HepG2 (cell line): ENCODE measurements around the gene TAS2R38.

Source experiments
- ASH2L ChIP-seq: fragments of 300-600, 200-600 bp; sonication (generic); IDR thresholded peaks from 2 replicates; pipeline ENCODE4 v1.7.0; 2017; ENCODE audit warnings: low read depth, mild to moderate bottlenecking, moderate library complexity, mixed read lengths, low read length; ENCODE audit not compliant: insufficient read length
- BCL3 ChIP-seq: sonication (generic); formaldehyde crosslinking; IDR thresholded peaks from 2 replicates; pipeline ENCODE4 v1.5.1; 2020; ENCODE audit warnings: mild to moderate bottlenecking, missing genetic modification reagents, moderate library complexity
- CHD4 ChIP-seq: fragments of 200-600 bp; sonication (generic); IDR thresholded peaks from 2 replicates; pipeline ENCODE4 v1.7.0; 2017; ENCODE audit warnings: mild to moderate bottlenecking, low read length, borderline replicate concordance
- HDAC6 ChIP-seq: fragments of 200-600 bp; sonication (generic); IDR thresholded peaks from 2 replicates; pipeline ENCODE4 v1.7.0; 2017; ENCODE audit warnings: mild to moderate bottlenecking, antibody characterized with exemption, low read length, low read depth
- HNRNPLL ChIP-seq: fragments of 200-400 bp; formaldehyde crosslinking; IDR thresholded peaks from 2 replicates; pipeline ENCODE4 v1.6.1; 2017; ENCODE audit warnings: mild to moderate bottlenecking, low read depth, low read length; ENCODE audit not compliant: poor library complexity, severe bottlenecking
- KAT7 ChIP-seq: IDR thresholded peaks from 2 replicates; pipeline ENCODE4 v1.6.1; 2018; ENCODE audit warnings: borderline replicate concordance, missing compliant biosample characterization
- MZF1 ChIP-seq: sonication (generic); formaldehyde crosslinking; IDR thresholded peaks from 2 replicates; pipeline ENCODE4 v1.8.1; 2023; ENCODE audit warnings: mild to moderate bottlenecking, missing genetic modification reagents, borderline replicate concordance
- NR3C1 ChIP-seq: sonication (generic); formaldehyde crosslinking; IDR thresholded peaks from 2 replicates; pipeline ENCODE4 v1.4.0; 2020; ENCODE audit warnings: missing genetic modification reagents
- POGZ ChIP-seq: sonication (generic); formaldehyde crosslinking; IDR thresholded peaks from 2 replicates; pipeline ENCODE4 v1.4.0; 2020; ENCODE audit warnings: mild to moderate bottlenecking, missing genetic modification reagents
- POLR2A ChIP-seq, 2 experiments: IDR thresholded peaks; 2 replicates each; pipeline ENCODE4 v1.6.1; 2011; ENCODE audit warnings: low read depth in 2 of 2, low read length in 2 of 2, mild to moderate bottlenecking in 1 of 2, moderate library complexity in 1 of 2; ENCODE audit not compliant: insufficient read depth in 1 of 2
- POLR2AphosphoS5 ChIP-seq: IDR thresholded peaks from 2 replicates; pipeline ENCODE4 v1.6.1; 2012; ENCODE audit warnings: low read depth, low read length
- SP2 ChIP-seq: sonication (generic); formaldehyde crosslinking; IDR thresholded peaks from 2 replicates; pipeline ENCODE4 v1.5.1; 2020; ENCODE audit warnings: mild to moderate bottlenecking, missing genetic modification reagents
- ZEB1 ChIP-seq: IDR thresholded peaks from 2 replicates; pipeline ENCODE4 v1.6.1; 2012; ENCODE audit warnings: mild to moderate bottlenecking, low read depth, inconsistent platforms; ENCODE audit not compliant: insufficient replicate concordance
- ZFX ChIP-seq: sonication (generic); formaldehyde crosslinking; IDR thresholded peaks from 2 replicates; pipeline ENCODE4 v1.4.0; 2020; ENCODE audit warnings: mild to moderate bottlenecking, low read depth, missing genetic modification reagents, moderate library complexity

- TF ChIP-seq CHD4 (no peak), NR3C1 (CRISPR knock-in tag) (no peak), HDAC6 (no peak), MZF1 (CRISPR knock-in tag) (no peak), KAT7 (no peak), POLR2AphosphoS5 (no peak), ZFX (no peak), POGZ (CRISPR knock-in tag) (no peak), BCL3 (CRISPR knock-in tag) (no peak), SP2 (CRISPR knock-in tag) (no peak), ZEB1 (no peak), ASH2L (no peak), HNRNPLL (no peak), POLR2A (IDR thresholded peaks at IDR 0.05; ENCODE audit: insufficient read depth in 1 of 2, low read depth in 2 of 2, low read length in 2 of 2) (no peak)
Observed at GRCh38 chr7:141973673-141974072, at the start of gene TAS2R38.
